ENCODE data around the gene PHAX.

DNA sequence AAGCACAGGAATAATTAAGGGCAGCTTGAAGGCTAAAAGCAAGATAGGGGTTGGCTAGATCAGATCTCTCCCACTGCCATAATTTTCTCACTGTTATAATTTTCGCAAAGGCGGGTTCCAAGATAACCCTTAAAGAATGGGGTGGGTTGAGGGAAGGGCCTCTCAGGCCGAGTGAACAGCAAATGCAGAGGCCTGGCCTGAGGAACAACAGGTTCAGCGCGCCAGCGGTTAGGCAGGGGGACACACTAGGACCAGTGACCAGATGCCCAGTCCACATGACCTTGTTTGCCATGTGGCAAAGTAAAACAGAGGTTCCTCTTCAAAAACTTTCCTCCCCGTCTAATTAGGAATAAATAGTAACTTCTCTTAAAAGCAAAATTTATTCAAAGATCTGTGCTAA lies 1.2 kb upstream of the PHAX start:
- TF ChIP-seq, protein P1, sequence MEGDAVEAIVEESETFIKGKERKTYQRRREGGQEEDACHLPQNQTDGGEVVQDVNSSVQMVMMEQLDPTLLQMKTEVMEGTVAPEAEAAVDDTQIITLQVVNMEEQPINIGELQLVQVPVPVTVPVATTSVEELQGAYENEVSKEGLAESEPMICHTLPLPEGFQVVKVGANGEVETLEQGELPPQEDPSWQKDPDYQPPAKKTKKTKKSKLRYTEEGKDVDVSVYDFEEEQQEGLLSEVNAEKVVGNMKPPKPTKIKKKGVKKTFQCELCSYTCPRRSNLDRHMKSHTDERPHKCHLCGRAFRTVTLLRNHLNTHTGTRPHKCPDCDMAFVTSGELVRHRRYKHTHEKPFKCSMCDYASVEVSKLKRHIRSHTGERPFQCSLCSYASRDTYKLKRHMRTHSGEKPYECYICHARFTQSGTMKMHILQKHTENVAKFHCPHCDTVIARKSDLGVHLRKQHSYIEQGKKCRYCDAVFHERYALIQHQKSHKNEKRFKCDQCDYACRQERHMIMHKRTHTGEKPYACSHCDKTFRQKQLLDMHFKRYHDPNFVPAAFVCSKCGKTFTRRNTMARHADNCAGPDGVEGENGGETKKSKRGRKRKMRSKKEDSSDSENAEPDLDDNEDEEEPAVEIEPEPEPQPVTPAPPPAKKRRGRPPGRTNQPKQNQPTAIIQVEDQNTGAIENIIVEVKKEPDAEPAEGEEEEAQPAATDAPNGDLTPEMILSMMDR (IDR thresholded peaks at IDR 0.05 in 2 of 3, conservative IDR thresholded peaks at IDR 0.05 in 1 of 3; ENCODE audit: borderline replicate concordance in 1 of 3, insufficient read depth in 1 of 3, low read depth in 2 of 3, low read length in 2 of 3) = no peak
- TF ChIP-seq, protein P2, sequence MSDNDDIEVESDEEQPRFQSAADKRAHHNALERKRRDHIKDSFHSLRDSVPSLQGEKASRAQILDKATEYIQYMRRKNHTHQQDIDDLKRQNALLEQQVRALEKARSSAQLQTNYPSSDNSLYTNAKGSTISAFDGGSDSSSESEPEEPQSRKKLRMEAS (IDR thresholded peaks at IDR 0.05) = no peak
- TF ChIP-seq, protein P3, sequence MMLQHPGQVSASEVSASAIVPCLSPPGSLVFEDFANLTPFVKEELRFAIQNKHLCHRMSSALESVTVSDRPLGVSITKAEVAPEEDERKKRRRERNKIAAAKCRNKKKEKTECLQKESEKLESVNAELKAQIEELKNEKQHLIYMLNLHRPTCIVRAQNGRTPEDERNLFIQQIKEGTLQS (IDR thresholded peaks at IDR 0.05) = no peak
- no peak for TF ChIP-seq EZH2 (IDR thresholded peaks at IDR 0.05)
